H1 (cell line): Measurements from ENCODE around the gene APBB3. TPM values are rescaled to one million over a fixed set of nuclear protein-coding genes. Genes with fewer than 3 reads are reported as not detected.

Experiments
- RBBP5 ChIP-seq: IDR thresholded peaks from 2 replicates; pipeline ENCODE4 v1.7.1; 2012; ENCODE audit warnings: low read depth, mild to moderate bottlenecking, inconsistent platforms, low read length, moderate library complexity, borderline replicate concordance
- polyA plus RNA-seq, 7 experiments: library from polyadenylated mRNA; depleted of rRNA in 3 of 7; stranded (reverse) in 5 of 7; unstranded in 2 of 7; fragments of >200 nt in 5 of 7; fragments of 200-250 nt in 2 of 7; gene quantifications; 1 replicate in 5 of 7; 2 replicates in 1 of 7; 4 replicates in 1 of 7; pipeline versions ENCODE4 v1.2.1 to v1.2.3, GENCODE V29; 2011 to 2013; ENCODE audit warnings: missing spikeins in 2 of 7, mixed read lengths in 2 of 7
- total RNA-seq: library from RNA; stranded (reverse); fragmentation: NEBNext Ultra II Directional; extraction: Animal tissue kit (Norgen Biotek cat#: 25700); gene quantifications from 2 replicates; pipeline ENCODE4 v1.2.1, GENCODE V29; 2021

Gene APBB3
- total and polyA plus RNA-seq, 2 of the 8 experiments (the other 6 are each of a cell fraction or from before 2014, with no cell fraction given), result 16.0 to 21.9 TPM

GRCh38 chr5:140570488-140570887 is 6.1 kb upstream of the APBB3 start (continued):
- TF ChIP-seq RBBP5, result no peak
- TF ChIP-seq, all 59 proteins: peak for 0
